Karpas-422 (cell line): Measurements from ENCODE around the gene HACD2. TPM values are rescaled to one million over a fixed set of nuclear protein-coding genes. Genes with fewer than 3 reads are reported as not detected.
"Not testable (repeated sequence)": the region's sequence is repeated elsewhere in the genome, so short reads cannot be mapped to it uniquely, and the experiment has no call there.

Experiments used
- DNase-seq: peaks from one replicate; pipeline ENCODE4 v3.0.0-alpha.2; 2015
- H2AFZ ChIP-seq: fragments of 200-600 bp; sonication (generic); 2 replicates; pipeline ENCODE4 v1.6.1; 2014; ENCODE audit warnings: antibody characterized with exemption, low read length, mixed read lengths
- H3K27ac ChIP-seq: fragments of 200-600 bp; sonication (generic); 2 replicates; pipeline ENCODE4 v1.5.1; 2014; ENCODE audit warnings: mild to moderate bottlenecking, low read length, moderate library complexity
- H3K27me3 ChIP-seq: fragments of 200-600 bp; sonication (generic); 2 replicates; pipeline ENCODE4 v1.6.1; 2014; ENCODE audit warnings: low read length, mixed read lengths
- H3K36me3 ChIP-seq: fragments of 200-600 bp; sonication (generic); 2 replicates; pipeline ENCODE4 v1.6.1; 2014; ENCODE audit warnings: low read length, mixed read lengths; ENCODE audit not compliant: insufficient read depth
- H3K4me1 ChIP-seq: fragments of 200-600 bp; sonication (generic); 2 replicates; pipeline ENCODE4 v1.6.1; 2014; ENCODE audit warnings: mild to moderate bottlenecking, low read length, mixed read lengths
- H3K4me2 ChIP-seq: fragments of 200-600 bp; sonication (generic); 2 replicates; pipeline ENCODE4 v1.6.1; 2014; ENCODE audit warnings: low read length, low read depth, mild to moderate bottlenecking; ENCODE audit not compliant: poor library complexity, severe bottlenecking
- H3K4me3 ChIP-seq: fragments of 200-600 bp; sonication (generic); 2 replicates; pipeline ENCODE4 v1.5.1; 2014; ENCODE audit warnings: mild to moderate bottlenecking, antibody characterized with exemption, low read length, mixed read lengths
- H3K79me2 ChIP-seq: fragments of 200-600 bp; sonication (generic); 2 replicates; pipeline ENCODE4 v1.6.1; 2014; ENCODE audit warnings: mild to moderate bottlenecking, low read length, mixed read lengths
- H3K9ac ChIP-seq: fragments of 200-600 bp; sonication (generic); 2 replicates; pipeline ENCODE4 v1.6.0; 2014; ENCODE audit warnings: low read length
- H3K9me2 ChIP-seq: fragments of 200-600 bp; sonication (generic), shearing (Covaris generic); replicated peaks from 2 replicates; pipeline ENCODE4 v1.6.0; 2014; ENCODE audit warnings: mild to moderate bottlenecking, low read length, moderate library complexity; ENCODE audit not compliant: insufficient read depth
- H3K9me3 ChIP-seq: fragments of 300-700, 200-600 bp; sonication (generic); 2 replicates; pipeline ENCODE4 v1.6.1; 2014; ENCODE audit warnings: low read length, mixed read lengths
- H4K20me1 ChIP-seq: fragments of 200-600 bp; sonication (generic); 2 replicates; pipeline ENCODE4 v1.6.1; 2014; ENCODE audit warnings: mild to moderate bottlenecking, antibody characterized with exemption, low read length, low read depth; ENCODE audit not compliant: insufficient read depth
- total RNA-seq: library from RNA; depleted of rRNA; stranded (reverse); fragments of >200 nt; shearing (Covaris generic); gene quantifications from 2 replicates; pipeline ENCODE4 v1.2.3, GENCODE V29; 2014; ENCODE audit warnings: low replicate concordance

Gene HACD2
- total RNA-seq, 1 experiment from 2014 or later = 75.7 TPM

DNA sequence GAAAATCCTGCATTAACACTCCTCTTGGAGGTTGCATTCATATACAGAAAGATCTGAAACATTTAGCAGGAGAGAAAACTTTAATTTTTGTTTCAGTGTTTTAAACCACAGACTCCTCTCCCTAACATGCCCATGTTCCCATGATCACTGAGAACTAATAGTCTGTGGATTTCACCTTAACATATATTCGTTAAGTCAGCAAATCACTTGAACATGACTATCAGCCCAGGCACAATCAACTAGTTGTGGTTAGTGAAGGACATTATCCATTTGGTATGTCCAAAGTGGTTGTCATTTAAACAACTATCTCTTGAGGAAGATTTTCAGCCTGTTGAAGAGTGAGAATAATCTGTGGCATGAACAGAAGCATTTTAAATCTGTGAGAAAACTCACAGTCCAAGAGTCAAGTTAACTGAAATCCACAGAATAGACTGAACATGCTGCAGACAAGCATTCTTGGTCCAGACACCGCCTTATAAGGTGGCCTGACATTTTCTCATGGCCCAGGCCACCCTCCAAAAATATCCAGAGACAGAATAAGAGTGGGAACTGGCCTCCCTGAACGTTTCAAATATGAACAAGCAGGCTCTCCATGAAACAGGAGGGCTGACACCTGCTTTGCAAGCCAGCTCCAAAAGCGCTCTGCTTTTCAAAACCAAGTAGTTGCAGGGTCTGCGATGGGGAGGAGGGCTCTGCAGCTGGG, 96.1 kb downstream of the HACD2 start:
- no peaks in the 10 kb centered on the region for H3K9me3 ChIP-seq
- no peak for DNase-seq
- no peaks in the 10 kb centered on the region for H3K9me2 ChIP-seq
- H3K27me3 ChIP-seq = no peaks in the 10 kb centered on the region
- no peaks in the 10 kb centered on the region for H3K36me3 ChIP-seq
- H2AFZ ChIP-seq = no peak overlapping the region
- no peaks in the 10 kb centered on the region for H3K4me1 ChIP-seq
- no peak overlapping the region for H3K27ac ChIP-seq
- H3K9ac ChIP-seq = no peak overlapping the region
- H3K4me3 ChIP-seq = no peak overlapping the region
- no peaks in the 10 kb centered on the region for H4K20me1 ChIP-seq
- no peaks in the 10 kb centered on the region for H3K79me2 ChIP-seq
- H3K4me2 ChIP-seq = no peak overlapping the region

DNA sequence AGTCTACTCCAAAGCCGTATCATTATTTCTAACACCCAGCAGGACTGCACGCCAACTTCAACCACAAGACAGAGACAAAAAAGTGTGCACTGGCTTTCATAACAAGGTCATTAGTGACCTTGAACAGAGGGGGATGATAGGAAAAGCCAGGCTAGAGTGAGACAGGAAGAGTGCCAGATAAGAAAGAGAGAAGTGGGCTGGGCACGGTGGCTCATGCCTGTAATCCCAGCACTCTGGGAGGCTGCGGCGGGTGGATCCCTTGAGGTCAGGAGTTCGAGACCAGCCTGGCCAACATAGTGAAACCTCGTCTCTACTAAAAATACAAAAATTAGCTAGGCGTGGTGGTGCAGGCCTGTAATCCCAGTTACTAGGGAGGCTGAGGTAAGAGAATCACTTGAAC, 97.8 kb downstream of the HACD2 start:
- H3K4me2 ChIP-seq, H3K79me2 ChIP-seq, H3K4me3 ChIP-seq, H3K36me3 ChIP-seq, DNase-seq, H3K27me3 ChIP-seq, H3K9me2 ChIP-seq, H3K4me1 ChIP-seq, H3K9ac ChIP-seq, H2AFZ ChIP-seq, H3K27ac ChIP-seq, H4K20me1 ChIP-seq, H3K9me3 ChIP-seq: not testable (repeated sequence)

DNA sequence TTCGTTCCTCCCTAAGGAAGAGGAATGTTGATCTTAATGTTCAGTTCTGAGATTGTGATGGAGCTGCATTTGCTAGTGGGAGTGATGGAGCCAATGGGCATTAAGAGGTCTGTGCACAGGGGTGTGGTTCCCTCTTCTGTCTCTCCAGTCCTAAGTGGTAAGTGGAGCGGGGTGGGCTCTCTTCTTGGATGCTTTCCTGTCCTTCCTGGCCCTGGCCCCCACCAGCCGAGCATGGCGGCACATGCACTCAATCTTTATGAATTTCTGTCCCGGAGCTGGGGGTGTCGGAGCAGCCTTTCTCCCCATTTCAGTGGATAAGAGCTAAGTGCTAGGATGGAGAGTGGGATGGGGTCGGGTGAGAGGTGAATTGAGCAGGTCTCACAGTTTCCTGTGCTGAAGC, 98.4 kb downstream of the HACD2 start:
- Histone ChIP-seq H3K27me3 (no peaks in the 10 kb centered on the region), H2AFZ (no peak overlapping the region), H3K36me3 (no peaks in the 10 kb centered on the region), H3K4me2 (no peak overlapping the region), H4K20me1 (no peaks in the 10 kb centered on the region), H3K4me3 (no peak overlapping the region), H3K9me2 (no peaks in the 10 kb centered on the region), H3K9ac (no peak overlapping the region), H3K79me2 (no peaks in the 10 kb centered on the region), H3K9me3 (no peaks in the 10 kb centered on the region), H3K27ac (no peak overlapping the region), H3K4me1 (peaks cover 4% of the 10 kb centered on the region)
- DNase-seq = no peak

DNA sequence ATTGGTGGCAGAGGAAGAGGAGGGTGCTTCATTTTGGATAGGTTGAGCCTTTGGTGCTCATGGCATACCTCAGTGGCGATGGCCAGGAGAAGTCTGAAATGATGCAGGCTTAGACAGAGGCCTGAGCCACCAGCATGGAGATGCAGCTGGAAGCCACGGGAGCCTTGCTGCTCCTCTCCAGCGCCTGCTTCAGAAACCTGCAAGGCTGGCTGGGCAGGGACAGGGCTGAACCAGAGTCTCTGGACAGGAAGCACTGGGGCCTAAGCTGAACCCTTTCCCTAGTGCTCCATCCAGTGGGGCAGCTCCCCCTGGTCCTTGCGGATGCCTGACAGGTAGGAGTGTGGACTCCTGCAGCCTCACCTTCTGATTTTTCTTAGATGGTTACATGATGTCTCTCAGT, 99.3 kb downstream of the HACD2 start:
- no peak overlapping the region for H3K4me2 ChIP-seq
- H3K9me2 ChIP-seq = no peaks in the 10 kb centered on the region
- H3K4me1 ChIP-seq = peaks cover 13% of the 10 kb centered on the region
- H2AFZ ChIP-seq = no peak overlapping the region
- H4K20me1 ChIP-seq = no peaks in the 10 kb centered on the region
- no peaks in the 10 kb centered on the region for H3K27me3 ChIP-seq
- no peak overlapping the region for H3K27ac ChIP-seq
- no peaks in the 10 kb centered on the region for H3K79me2 ChIP-seq
- no peaks in the 10 kb centered on the region for H3K9me3 ChIP-seq
- DNase-seq = no peak
- H3K36me3 ChIP-seq = no peaks in the 10 kb centered on the region
- H3K4me3 ChIP-seq = no peak overlapping the region
- H3K9ac ChIP-seq = no peak overlapping the region

DNA sequence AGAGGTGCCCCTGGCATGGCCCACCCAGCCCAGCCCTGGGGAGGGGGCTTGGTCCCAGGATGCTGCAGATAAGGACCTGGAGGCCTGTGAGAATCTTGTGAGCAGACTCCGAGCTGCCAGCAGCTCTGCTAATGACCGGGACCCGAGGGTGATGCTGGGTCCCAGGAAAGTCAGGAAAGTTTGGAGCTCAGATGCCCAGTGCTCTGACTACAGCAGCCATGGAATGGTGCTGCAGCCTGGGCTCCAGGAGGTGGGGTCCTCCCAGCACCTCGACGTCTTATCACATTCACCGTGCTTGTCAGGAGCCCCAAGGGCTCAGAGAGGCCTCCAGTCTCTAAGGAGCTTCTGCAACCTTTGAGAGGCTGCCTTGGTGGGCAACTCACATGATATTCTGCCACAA, 101.7 kb downstream of the HACD2 start:
- H2AFZ ChIP-seq = no peak overlapping the region
- H3K27me3 ChIP-seq = no peaks in the 10 kb centered on the region
- peaks cover 27% of the 10 kb centered on the region for H3K4me1 ChIP-seq
- no peak overlapping the region for H3K4me3 ChIP-seq
- no peak overlapping the region for H3K4me2 ChIP-seq
- no peaks in the 10 kb centered on the region for H3K79me2 ChIP-seq
- no peaks in the 10 kb centered on the region for H3K36me3 ChIP-seq
- H3K9me3 ChIP-seq = no peaks in the 10 kb centered on the region
- no peak for DNase-seq
- no peak overlapping the region for H3K9ac ChIP-seq
- H3K27ac ChIP-seq = no peak overlapping the region
- no peaks in the 10 kb centered on the region for H4K20me1 ChIP-seq
- no peaks in the 10 kb centered on the region for H3K9me2 ChIP-seq

DNA sequence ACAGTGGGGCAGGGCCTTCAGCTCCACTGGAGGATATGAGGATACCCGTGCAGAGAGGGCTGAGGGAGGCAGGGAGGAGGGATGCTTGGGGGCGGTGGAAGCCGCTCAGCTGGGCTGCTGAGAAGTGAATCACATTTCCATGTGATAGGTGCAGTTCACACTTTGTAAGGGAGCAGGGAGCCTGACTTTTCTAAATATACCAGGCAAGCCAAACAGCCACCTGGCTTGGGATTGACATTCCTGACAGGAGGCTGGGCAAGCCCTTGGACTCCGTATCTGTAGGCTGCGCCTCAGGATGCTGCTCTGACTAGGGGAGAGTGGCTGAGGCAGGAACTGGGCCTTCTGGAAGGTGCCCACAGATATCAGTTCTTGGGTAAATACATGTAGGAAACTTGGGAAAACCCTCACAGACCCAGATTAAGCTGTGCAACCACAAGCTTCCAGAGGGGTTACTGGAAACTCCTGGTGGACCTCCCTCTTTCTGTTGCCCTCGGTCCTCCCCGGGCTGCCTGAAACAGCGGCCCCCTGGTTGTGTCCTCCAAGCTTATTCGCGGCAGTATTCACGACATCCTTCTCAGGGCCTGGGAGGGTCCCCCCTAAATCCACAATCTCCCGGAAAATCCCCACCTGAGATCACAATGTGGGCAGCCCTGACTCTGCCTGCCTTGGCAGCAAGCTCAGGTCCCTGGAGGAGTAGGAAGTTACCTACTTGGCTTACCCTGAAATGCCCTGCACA, 103.0 kb downstream of the HACD2 start:
- H2AFZ ChIP-seq = no peak overlapping the region

DNA sequence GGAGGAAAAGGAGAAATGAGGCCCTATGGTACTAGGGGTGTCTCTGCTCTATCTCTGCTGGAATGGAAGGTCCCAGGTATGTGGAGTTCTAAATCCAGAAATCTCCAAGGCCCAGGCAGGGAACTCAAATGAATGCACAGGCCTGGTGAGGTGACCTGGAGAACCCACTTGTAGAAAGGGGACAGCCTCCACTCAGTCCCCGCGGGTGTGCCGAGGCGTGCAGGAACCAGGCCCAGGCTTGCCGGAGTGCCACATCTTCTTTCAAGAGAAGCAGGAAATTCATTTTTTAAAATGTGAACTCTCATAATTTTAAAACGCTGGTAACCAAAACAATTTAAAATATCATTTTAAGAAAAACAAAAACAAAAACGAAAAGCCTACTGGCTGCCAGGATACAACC, 103.8 kb downstream of the HACD2 start:
- H2AFZ ChIP-seq = no peak overlapping the region
- no peak for DNase-seq
- H3K36me3 ChIP-seq = no peaks in the 10 kb centered on the region
- H3K4me3 ChIP-seq = no peak overlapping the region
- H4K20me1 ChIP-seq = no peaks in the 10 kb centered on the region
- H3K4me2 ChIP-seq = peak overlapping the region; percentile 20
- H3K27ac ChIP-seq = no peak overlapping the region
- H3K9me3 ChIP-seq = no peaks in the 10 kb centered on the region
- no peaks in the 10 kb centered on the region for H3K27me3 ChIP-seq
- H3K4me1 ChIP-seq = peaks cover 27% of the 10 kb centered on the region
- no peaks in the 10 kb centered on the region for H3K79me2 ChIP-seq
- no peaks in the 10 kb centered on the region for H3K9me2 ChIP-seq
- no peak overlapping the region for H3K9ac ChIP-seq

More for the DNA sequence above, 103.0 kb downstream of the HACD2 start:
- Histone ChIP-seq H3K9ac (no peak overlapping the region), H3K36me3 (no peaks in the 10 kb centered on the region), H3K4me1 (peaks cover 27% of the 10 kb centered on the region), H3K9me3 (no peaks in the 10 kb centered on the region), H3K4me3 (no peak overlapping the region), H3K27me3 (no peaks in the 10 kb centered on the region), H3K27ac (no peak overlapping the region), H4K20me1 (no peaks in the 10 kb centered on the region), H3K4me2 (no peak overlapping the region), H3K79me2 (no peaks in the 10 kb centered on the region), H3K9me2 (no peaks in the 10 kb centered on the region)
- no peak for DNase-seq

DNA sequence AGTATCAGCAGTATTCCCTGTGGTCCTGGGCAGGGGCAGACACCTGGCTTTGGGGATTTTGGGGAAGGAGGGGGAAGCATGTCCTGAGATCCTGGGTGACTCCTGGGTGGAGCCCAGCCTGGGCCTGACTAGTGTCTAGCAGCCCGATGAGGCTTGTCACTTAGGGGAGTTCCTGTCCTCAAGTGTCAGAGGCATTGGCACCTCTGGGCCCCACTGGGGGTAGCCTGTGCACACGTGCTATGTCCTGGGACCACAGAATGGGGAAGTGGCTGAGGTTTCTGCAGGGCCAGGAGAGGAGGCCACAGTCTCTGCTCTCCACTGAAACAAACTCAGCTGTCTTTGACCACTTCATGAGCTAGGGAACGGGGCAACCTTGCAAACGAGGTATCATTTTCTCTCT, 104.4 kb downstream of the HACD2 start:
- peaks cover 27% of the 10 kb centered on the region for H3K4me1 ChIP-seq
- DNase-seq = peak; percentile 86
- H2AFZ ChIP-seq = no peak overlapping the region
- no peak overlapping the region for H3K4me3 ChIP-seq
- H3K36me3 ChIP-seq = no peaks in the 10 kb centered on the region
- no peaks in the 10 kb centered on the region for H4K20me1 ChIP-seq
- H3K27ac ChIP-seq = no peak overlapping the region
- H3K27me3 ChIP-seq = no peaks in the 10 kb centered on the region
- peak overlapping the region; percentile 20 for H3K4me2 ChIP-seq
- H3K79me2 ChIP-seq = no peaks in the 10 kb centered on the region
- H3K9ac ChIP-seq = no peak overlapping the region
- H3K9me2 ChIP-seq = no peaks in the 10 kb centered on the region
- H3K9me3 ChIP-seq = no peaks in the 10 kb centered on the region
